Esophagus squamous epithelium (tissue), 4 donors: ENCODE measurements around the gene CELF4.

Experiments used
- POLR2A ChIP-seq, 4 donors: fragments of 450-650 bp; IDR thresholded peaks; one replicate each; pipeline ENCODE4 v1.6.1; 2017; ENCODE audit warnings: antibody characterized with exemption in 4 of 4, mild to moderate bottlenecking in 4 of 4, moderate library complexity in 3 of 4
- TF ChIP-seq, protein P1 (sequence below), 6 experiments: fragments of 450-650 bp in 4 of 6; fragments of 200-600 bp in 2 of 6; sonication (generic) in 2 of 6; IDR thresholded peaks; one replicate each; pipeline ENCODE4 v1.5.1; 2016 to 2019; ENCODE audit warnings: antibody characterized with exemption in 6 of 6, mild to moderate bottlenecking in 4 of 6, moderate library complexity in 4 of 6

DNA sequence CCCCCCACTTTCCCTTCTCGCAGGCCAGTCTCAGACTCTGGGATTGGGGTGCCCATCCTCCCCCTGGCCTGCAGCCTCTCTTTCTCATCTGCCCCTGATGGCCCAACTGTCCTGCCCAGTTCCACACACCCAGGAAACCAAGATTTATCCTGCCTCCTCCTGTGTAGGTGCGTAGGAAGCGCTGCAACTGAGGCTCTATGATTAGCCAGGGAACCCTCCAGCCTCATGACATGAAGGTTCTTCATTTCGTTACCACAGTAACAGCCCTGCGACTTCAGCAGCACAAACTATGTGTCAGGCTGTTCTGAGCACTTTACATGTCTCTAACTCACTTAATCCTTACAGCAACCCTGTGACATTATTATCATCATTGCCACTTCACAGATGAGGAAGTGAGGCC is 305.9 kb downstream of the CELF4 start:
- TF ChIP-seq, protein P1, sequence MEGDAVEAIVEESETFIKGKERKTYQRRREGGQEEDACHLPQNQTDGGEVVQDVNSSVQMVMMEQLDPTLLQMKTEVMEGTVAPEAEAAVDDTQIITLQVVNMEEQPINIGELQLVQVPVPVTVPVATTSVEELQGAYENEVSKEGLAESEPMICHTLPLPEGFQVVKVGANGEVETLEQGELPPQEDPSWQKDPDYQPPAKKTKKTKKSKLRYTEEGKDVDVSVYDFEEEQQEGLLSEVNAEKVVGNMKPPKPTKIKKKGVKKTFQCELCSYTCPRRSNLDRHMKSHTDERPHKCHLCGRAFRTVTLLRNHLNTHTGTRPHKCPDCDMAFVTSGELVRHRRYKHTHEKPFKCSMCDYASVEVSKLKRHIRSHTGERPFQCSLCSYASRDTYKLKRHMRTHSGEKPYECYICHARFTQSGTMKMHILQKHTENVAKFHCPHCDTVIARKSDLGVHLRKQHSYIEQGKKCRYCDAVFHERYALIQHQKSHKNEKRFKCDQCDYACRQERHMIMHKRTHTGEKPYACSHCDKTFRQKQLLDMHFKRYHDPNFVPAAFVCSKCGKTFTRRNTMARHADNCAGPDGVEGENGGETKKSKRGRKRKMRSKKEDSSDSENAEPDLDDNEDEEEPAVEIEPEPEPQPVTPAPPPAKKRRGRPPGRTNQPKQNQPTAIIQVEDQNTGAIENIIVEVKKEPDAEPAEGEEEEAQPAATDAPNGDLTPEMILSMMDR (IDR thresholded peaks at IDR 0.05): no peak
- TF ChIP-seq POLR2A (IDR thresholded peaks at IDR 0.05): no peak
